Measurements from ENCODE around the gene GPC3. TPM values are rescaled to one million over a fixed set of nuclear protein-coding genes. Genes with fewer than 3 reads are reported as not detected.

GPC3 gene
- total RNA-seq, 2 donors from 2014 or later: 1.9 to 2.0 TPM

GRCh38 chrX:133639726-133640125, 345.7 kb downstream of the GPC3 start:
- H3K27ac ChIP-seq: no peak overlapping the region
- TF ChIP-seq CTCF (IDR thresholded peaks at IDR 0.05): no peak

GRCh38 chrX:133638285-133638684, 347.1 kb downstream of the GPC3 start:
- Histone ChIP-seq H3K27ac (no peak overlapping the region), H3K4me1 (no peaks in the 10 kb centered on the region), H3K36me3 (no peaks in the 10 kb centered on the region), H3K27me3 (no peaks in the 10 kb centered on the region), H3K9me3 (no peaks in the 10 kb centered on the region), H3K9ac (ENCODE audit: low read depth in 2 of 2, low read length in 2 of 2) (no peak overlapping the region), H3K4me3 (no peak overlapping the region)
- no peak for TF ChIP-seq CTCF (IDR thresholded peaks at IDR 0.05)
- intact Hi-C loops (cut with DNase I): no loop called here
- no peak for DNase-seq

More at GRCh38 chrX:133639726-133640125, 345.7 kb downstream of the GPC3 start:
- Histone ChIP-seq H3K4me3 (no peak overlapping the region), H3K9ac (ENCODE audit: low read depth in 2 of 2, low read length in 2 of 2) (no peak overlapping the region), H3K9me3 (no peaks in the 10 kb centered on the region), H3K36me3 (no peaks in the 10 kb centered on the region), H3K27me3 (no peaks in the 10 kb centered on the region), H3K4me1 (no peaks in the 10 kb centered on the region)
- intact Hi-C loops (cut with DNase I): no loop called here
- no peak for DNase-seq

GRCh38 chrX:133637765-133638164, 347.6 kb downstream of the GPC3 start:
- Histone ChIP-seq H3K9me3 (no peaks in the 10 kb centered on the region), H3K27ac (no peak overlapping the region), H3K4me3 (no peak overlapping the region), H3K4me1 (no peaks in the 10 kb centered on the region), H3K9ac (ENCODE audit: low read depth in 2 of 2, low read length in 2 of 2) (no peak overlapping the region), H3K27me3 (no peaks in the 10 kb centered on the region), H3K36me3 (no peaks in the 10 kb centered on the region)
- intact Hi-C loops (cut with DNase I): no loop called here
- TF ChIP-seq CTCF (IDR thresholded peaks at IDR 0.05): no peak
- no peak for DNase-seq

- no peak overlapping the region for H3K9ac ChIP-seq (ENCODE audit: low read depth in 2 of 2, low read length in 2 of 2)
- intact Hi-C loops (cut with DNase I): no loop called here
Measured at GRCh38 chrX:133636009-133636408, 349.4 kb downstream of the GPC3 start.

GRCh38 chrX:133634416-133634815, 351.0 kb downstream of the GPC3 start:
- H3K9me3 ChIP-seq: no peaks in the 10 kb centered on the region
- H3K27me3 ChIP-seq: no peaks in the 10 kb centered on the region
- DNase-seq: no peak
- H3K27ac ChIP-seq: no peak overlapping the region
- H3K4me1 ChIP-seq: no peaks in the 10 kb centered on the region
- no peak for TF ChIP-seq CTCF (IDR thresholded peaks at IDR 0.05)
- intact Hi-C loops (cut with DNase I): no loop called here
- no peaks in the 10 kb centered on the region for H3K36me3 ChIP-seq
- H3K9ac ChIP-seq (ENCODE audit: low read depth in 2 of 2, low read length in 2 of 2): no peak overlapping the region
- H3K4me3 ChIP-seq: no peak overlapping the region

More at GRCh38 chrX:133636009-133636408, 349.4 kb downstream of the GPC3 start:
- Histone ChIP-seq H3K36me3 (no peaks in the 10 kb centered on the region), H3K4me1 (no peaks in the 10 kb centered on the region), H3K4me3 (no peak overlapping the region), H3K9me3 (no peaks in the 10 kb centered on the region), H3K27ac (no peak overlapping the region), H3K27me3 (no peaks in the 10 kb centered on the region)
- no peak for DNase-seq
- no peak for TF ChIP-seq CTCF (IDR thresholded peaks at IDR 0.05)

- no peak for TF ChIP-seq CTCF (IDR thresholded peaks at IDR 0.05)
Measured at GRCh38 chrX:133633950-133634349, 351.4 kb downstream of the GPC3 start.

More at GRCh38 chrX:133633950-133634349, 351.4 kb downstream of the GPC3 start:
- Histone ChIP-seq H3K4me1 (no peaks in the 10 kb centered on the region), H3K9me3 (no peaks in the 10 kb centered on the region), H3K9ac (ENCODE audit: low read depth in 2 of 2, low read length in 2 of 2) (no peak overlapping the region), H3K27me3 (no peaks in the 10 kb centered on the region), H3K4me3 (no peak overlapping the region), H3K27ac (no peak overlapping the region), H3K36me3 (no peaks in the 10 kb centered on the region)
- intact Hi-C loops (cut with DNase I): no loop called here
- no peak for DNase-seq
